KG1 (cell line): ENCODE data around the gene SLC25A15.
"Not testable (repeated sequence)": the region's sequence is repeated elsewhere in the genome, so short reads cannot be mapped to it uniquely, and the experiment has no call there.

Experiments used
- DNase-seq: peaks from one replicate; lab custom pipeline; 2025; lab: John Stamatoyannopoulos, UW

The SLC25A15 gene

GRCh38 chr13:40781717-40782116 lies 7.7 kb upstream of the SLC25A15 start:
- no peak for DNase-seq

- DNase-seq, result not testable (repeated sequence)
Observed at GRCh38 chr13:40782971-40783370, 6.4 kb upstream of the SLC25A15 start.

- no peak for DNase-seq
Observed at GRCh38 chr13:40784540-40784939, 4.9 kb upstream of the SLC25A15 start.

- no peak for DNase-seq
Observed at GRCh38 chr13:40786568-40786996, 2.8 kb upstream of the SLC25A15 start.

DNA sequence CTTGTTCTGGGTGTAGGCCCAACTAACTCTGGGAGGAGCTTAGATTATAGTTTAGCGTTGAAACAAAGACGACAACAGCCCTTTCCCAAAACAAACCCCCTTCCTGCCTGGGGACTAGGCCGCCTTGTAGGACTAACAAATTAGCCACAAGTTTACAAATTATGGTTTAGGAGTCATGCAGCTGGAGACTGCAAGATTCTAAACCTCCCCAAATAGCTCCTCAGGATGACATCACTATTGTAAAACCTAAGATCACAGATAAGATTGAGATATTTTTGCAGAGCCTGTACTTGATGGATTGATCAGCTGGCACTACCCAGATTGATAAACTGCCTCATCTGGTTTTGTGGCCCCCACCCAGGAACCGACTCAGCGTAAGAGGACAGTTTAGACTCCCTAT lies 2.3 kb upstream of the SLC25A15 start:
- no peak for DNase-seq

- DNase-seq, result not testable (repeated sequence)
Observed at GRCh38 chr13:40788540-40789274, 704 bp upstream of the SLC25A15 start.

DNA sequence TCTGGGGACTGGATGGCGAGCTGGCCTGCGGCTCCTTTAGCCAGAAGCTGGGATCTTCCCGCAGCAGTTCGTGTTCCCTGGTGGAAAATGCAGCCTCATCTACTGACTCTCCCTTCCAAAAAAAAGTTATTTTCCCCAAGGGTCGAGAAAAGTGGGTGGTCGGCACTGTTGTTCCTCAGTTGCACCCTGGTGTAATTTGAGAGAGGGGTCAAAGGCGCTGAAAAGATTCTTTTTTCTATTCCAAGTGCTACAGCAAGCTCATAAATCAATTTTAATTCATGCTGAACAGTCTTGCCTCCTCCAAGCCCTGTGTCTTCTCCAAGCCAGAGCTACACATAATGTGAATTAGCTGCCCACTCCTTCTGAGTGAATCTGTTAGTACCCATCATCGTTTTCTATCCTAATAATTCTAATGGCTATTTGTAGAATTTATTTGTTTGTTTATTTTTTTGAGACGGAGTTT lies 774 bp downstream of the SLC25A15 start:
- no peak for DNase-seq

- no peak for DNase-seq
Observed at GRCh38 chr13:40792284-40793051, 3.1 kb downstream of the SLC25A15 start.

DNA sequence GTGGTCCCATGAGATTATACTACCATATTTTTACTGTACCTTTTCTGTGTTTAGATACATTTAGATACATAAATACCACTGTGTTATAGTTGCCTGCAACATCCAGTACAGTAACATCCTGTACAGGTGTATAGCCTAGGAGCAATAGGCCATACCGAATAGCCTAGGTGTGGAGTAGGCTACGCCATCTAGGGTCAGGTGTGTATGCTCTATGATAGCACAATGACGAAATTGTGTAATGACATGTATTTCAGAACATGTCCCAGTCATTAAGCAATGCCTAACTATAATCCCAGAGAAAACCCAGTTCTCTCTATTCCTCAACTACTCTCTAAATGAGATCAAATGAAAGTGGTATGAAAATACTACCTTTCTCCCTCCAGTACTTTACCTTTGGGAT lies 3.9 kb downstream of the SLC25A15 start:
- DNase-seq, result no peak

- no peak for DNase-seq
Observed at GRCh38 chr13:40794414-40795368, 5.3 kb downstream of the SLC25A15 start.

DNA sequence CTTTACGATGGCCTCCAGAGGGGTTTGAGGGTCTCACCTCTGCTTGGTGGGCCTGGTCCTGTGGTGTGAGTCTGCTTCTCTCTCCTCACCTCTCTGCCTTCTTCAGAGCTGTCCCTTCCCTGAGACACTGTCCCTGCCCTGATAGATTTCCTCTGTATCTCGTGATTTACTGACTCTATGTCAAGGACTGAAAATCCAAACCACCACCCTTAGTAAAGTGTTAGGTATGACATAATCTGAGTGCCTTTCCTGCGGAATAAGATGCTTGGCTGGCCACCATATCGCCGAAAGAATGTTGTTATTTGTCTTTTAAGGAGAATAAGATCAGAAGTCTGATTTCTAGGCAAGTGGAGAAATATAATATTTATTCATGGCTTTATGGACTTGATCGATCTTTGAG lies 7.2 kb downstream of the SLC25A15 start:
- no peak for DNase-seq

DNA sequence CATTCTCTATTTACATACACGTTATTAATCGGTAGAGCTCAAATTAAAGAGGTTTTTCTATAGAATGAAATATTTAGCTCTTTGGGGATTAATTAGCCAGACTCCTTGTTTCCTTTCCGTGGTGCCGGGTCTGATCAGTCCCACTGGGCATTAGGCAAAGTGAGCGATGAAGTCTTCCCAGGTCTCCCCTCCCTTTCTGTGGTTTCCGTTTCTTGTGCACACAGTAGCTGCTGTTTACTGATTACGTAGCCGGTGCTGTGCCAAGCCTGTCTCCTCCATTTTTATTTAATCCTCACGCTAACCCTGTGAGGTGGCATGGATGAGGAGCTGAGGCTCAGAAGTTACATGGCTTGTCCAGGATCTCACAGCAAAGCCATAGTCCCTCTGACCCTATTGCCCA lies 9.0 kb downstream of the SLC25A15 start:
- no peak for DNase-seq

DNA sequence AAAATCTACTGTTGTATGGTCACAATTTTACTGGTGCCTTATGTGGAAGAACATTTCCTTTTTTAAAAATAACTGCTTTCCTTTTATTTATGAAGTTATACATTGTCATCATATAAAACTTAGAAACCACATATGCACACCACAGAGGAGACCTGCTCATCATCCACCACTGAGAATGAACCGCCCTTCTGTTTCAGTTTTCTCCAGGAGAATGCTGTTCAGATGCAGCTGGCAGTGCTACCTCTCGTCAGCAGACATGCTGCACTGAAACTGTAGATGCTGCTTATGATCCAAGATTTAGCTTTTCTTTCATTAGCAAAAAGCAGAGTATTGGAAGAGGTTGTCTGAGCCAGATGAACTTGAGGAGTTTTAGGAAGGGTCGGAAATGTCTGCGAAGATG lies 10.1 kb downstream of the SLC25A15 start:
- DNase-seq, result no peak

- DNase-seq, result no peak
Observed at GRCh38 chr13:40800559-40800958, 11.1 kb downstream of the SLC25A15 start.

GRCh38 chr13:40801255-40802217 lies 12.1 kb downstream of the SLC25A15 start:
- no peak for DNase-seq

- DNase-seq, result no peak
Observed at GRCh38 chr13:40803316-40803715, 13.9 kb downstream of the SLC25A15 start.

DNA sequence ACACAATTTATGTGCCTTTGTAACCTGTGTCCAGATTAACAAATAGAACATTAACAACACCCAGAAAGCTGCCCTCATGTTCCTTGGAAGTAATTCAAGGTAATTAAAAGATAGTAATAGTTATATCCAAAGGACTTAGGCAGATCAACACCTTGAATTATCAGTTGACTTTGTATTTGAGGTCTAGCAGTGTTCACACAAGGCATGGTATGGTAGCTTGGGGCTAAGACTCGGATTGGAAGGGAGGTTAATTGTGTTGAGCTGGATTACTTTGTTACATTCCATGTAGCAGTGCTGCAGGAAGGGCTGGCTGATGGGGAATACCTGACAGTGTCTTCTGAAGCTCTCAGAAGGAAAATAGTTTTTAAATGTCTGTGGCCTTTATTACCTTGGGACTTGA lies 16.8 kb downstream of the SLC25A15 start:
- DNase-seq, result no peak

GRCh38 chr13:40809471-40809870 lies 20.1 kb downstream of the SLC25A15 start:
- DNase-seq, result no peak

GRCh38 chr13:40812102-40812501 lies 22.7 kb downstream of the SLC25A15 start:
- no peak for DNase-seq

GRCh38 chr13:40812724-40813445 lies 23.5 kb downstream of the SLC25A15 start:
- no peak for DNase-seq
